Heart left ventricle (tissue), 16 donors: Measurements from ENCODE around the gene SLCO3A1. TPM values are rescaled to one million over a fixed set of nuclear protein-coding genes. Genes with fewer than 3 reads are reported as not detected.

Experiments
- ATAC-seq, 4 donors: fragments of 200-7000 bp; cut with Tn5 transposase; one replicate each; pipeline ENCODE4 v1.9.1; 2020 to 2022; ENCODE audit warnings: moderate library complexity in 4 of 4, mild to moderate bottlenecking in 3 of 4, moderate number of reproducible peaks in 1 of 4
- DNase-seq, 5 donors: peaks; one replicate each; pipeline ENCODE4 v3.0.0-alpha.2; 2020
- H3K27ac ChIP-seq, 12 donors: fragments of 200-600 bp; sonication (generic) in 4 of 12; one replicate each; pipeline versions ENCODE4 v1.5.0 to v1.8.0; 2016 to 2022; ENCODE audit warnings: mild to moderate bottlenecking in 2 of 12
- H3K27me3 ChIP-seq, 9 donors: fragments of 200-600 bp; sonication (generic) in 2 of 9; one replicate each; pipeline versions ENCODE4 v1.5.1 to v1.8.0; 2016 to 2022; ENCODE audit warnings: mild to moderate bottlenecking in 3 of 9
- H3K36me3 ChIP-seq, 9 donors: fragments of 200-600 bp; sonication (generic) in 2 of 9; one replicate each; pipeline versions ENCODE4 v1.5.0 to v1.8.0; 2018 to 2022; ENCODE audit warnings: mild to moderate bottlenecking in 2 of 9
- H3K4me1 ChIP-seq, 12 donors: fragments of 200-600 bp; sonication (generic) in 4 of 12; one replicate each; pipeline versions ENCODE4 v1.5.0 to v1.8.0; 2016 to 2022; ENCODE audit warnings: mild to moderate bottlenecking in 3 of 12
- H3K4me3 ChIP-seq, 12 donors: fragments of 200-600 bp; sonication (generic) in 4 of 12; one replicate each; pipeline versions ENCODE4 v1.5.0 to v1.8.0; 2017 to 2022; ENCODE audit warnings: mild to moderate bottlenecking in 9 of 12, moderate library complexity in 4 of 12
- H3K9me3 ChIP-seq, 12 donors: fragments of 200-600 bp; sonication (generic) in 4 of 12; one replicate each; pipeline versions ENCODE4 v1.5.0 to v1.8.0; 2016 to 2022; ENCODE audit warnings: mild to moderate bottlenecking in 1 of 12
- POLR2A ChIP-seq, 2 donors: fragments of 450-650 bp; IDR thresholded peaks; one replicate each; pipeline ENCODE4 v1.6.1; 2017; ENCODE audit warnings: antibody characterized with exemption in 2 of 2, mild to moderate bottlenecking in 2 of 2, moderate library complexity in 2 of 2
- WGBS, 4 donors: extraction: QIAGEN DNeasy Blood & Tissue Kit in 2 of 4; methylation state at CpG; one replicate each; pipeline versions ENCODE4 v1.1.5 to v1.1.7; 2013 to 2018; 5-methylcytosine and 5-hydroxymethylcytosine counted together
- intact Hi-C, 10 donors: fragments of 100-400 bp; cut with DNase I; formaldehyde crosslinking; loops; one replicate each; pipeline versions ENCODE4 v1.11.1 to v1.14.2; 2022
- polyA plus RNA-seq, 2 donors: library from polyadenylated mRNA; stranded (reverse); fragments of 200-250 nt; gene quantifications; one replicate each; pipeline ENCODE4 v1.2.3, GENCODE V29; 2013
- total RNA-seq, 9 donors: library from RNA; depleted of rRNA in 2 of 9; stranded (reverse); fragments of >200 nt in 2 of 9; fragmentation: NEBNext Ultra II Directional in 3 of 9; extraction: Animal tissue kit (Norgen Biotek cat#: 25700) in 3 of 9; gene quantifications; one replicate each; pipeline versions ENCODE4 v1.1.0 to v1.2.4, GENCODE V29; 2016 to 2023
- TF ChIP-seq, protein P1 (sequence below), 12 donors: fragments of 200-600 bp; sonication (generic) in 4 of 12; IDR thresholded peaks; one replicate each; pipeline versions ENCODE4 v1.5.0 to v1.8.0; 2018 to 2022; ENCODE audit warnings: antibody characterized with exemption in 12 of 12, mild to moderate bottlenecking in 5 of 12
- donor health status: ischemic (EF 13 %, LVEDD 7.1; RV severe dilation, severe dysfunction).
- donor health status: healthy with polysubstance abuse.
- donor health status: DM: no; HTN: yes; CAD: no.
- donor health status: DM: no; HTN: no; CAD: no.
- donor health status: ischemic (EF 25% LVEDD 6.9; RV normal size, moderate dysfunction).
- donor health status: ischemic (EF 25% LVEDD 5.7; RV mildly dilated, moderate dysfunction).
- donor health status: healthy.
- donor health status: DM: yes; HTN: yes; CAD: no.
- donor health status: ischemic (EF 35%, LVEDD 5.7; RV mildly dilated, moderate dysfunction).
- donor health status: nonischemic (EF 11% LVEDD 7.7; RV severe dilation, severe dysfunction).
- donor health status: DM: yes; HTN: yes; CAD: no.
- donor health status: PGD.
- donor health status: ischemic (EF 29% LVEDD 5.4; RV normal size, mild dysfunction).
- donor health status: nonischemic (EF 23%, LVEDD 6.1; RV moderate dilation, normal function).

Gene SLCO3A1
- total and polyA plus RNA-seq, 11 donors: 26.3 to 64.2 (median 50.2) TPM

DNA sequence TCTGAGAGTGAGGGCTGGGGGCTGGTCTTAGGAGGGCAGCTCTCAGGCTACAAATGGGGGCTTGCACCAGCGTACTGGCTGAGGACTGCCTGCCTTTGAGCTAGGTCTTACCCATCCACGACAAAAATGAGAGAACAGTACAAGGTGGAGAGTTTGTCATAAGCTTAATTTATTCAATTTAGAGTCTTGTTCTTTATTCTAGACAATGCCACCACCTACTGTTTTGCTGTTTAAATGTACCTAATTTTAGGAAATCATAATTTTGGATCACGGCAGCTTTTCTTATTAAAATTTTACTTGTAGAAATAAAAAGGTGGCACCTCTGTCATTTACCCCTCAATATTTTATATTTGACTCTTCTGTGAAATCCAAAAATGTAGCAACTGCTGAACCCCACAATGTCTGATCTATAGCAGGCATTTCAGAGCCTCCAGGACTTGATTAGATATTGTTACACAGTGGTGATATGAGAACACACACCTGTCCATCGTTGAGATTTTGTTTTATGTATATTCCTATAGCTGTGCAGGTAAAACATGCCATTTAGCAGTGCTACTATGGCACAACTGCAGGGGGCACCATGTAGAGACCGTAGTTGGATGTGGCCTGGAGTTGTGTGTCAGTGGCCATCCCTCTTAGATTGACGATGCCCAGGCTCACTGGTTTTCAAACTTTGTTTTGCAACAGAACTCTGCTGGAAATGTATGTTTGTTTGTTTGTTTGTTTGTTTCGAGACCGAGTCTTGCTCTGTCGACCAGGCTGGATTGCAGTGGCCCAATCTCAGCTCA, 88.6 kb downstream of the SLCO3A1 start:
- peak overlapping the region in 1 of 12 donors; percentile 36 for H3K4me3 ChIP-seq
- intact Hi-C loops: loop anchor here in 9 of 10 donors (2.0 to 10.0 kb wide), 8 partner anchors 77 to 417 kb away; partner anchors contain the start of gene SLCO3A1 (in 5 of the 9)
- H3K4me1 ChIP-seq: peaks cover 5 to 95% (median 80%) of the 10 kb centered on the region in 12 donors

GRCh38 chr15:91942720-91943394, 89.3 kb downstream of the SLCO3A1 start:
- H3K4me1 ChIP-seq: peaks cover 11 to 98% (median 82%) of the 10 kb centered on the region in 12 donors
- intact Hi-C loops: loop anchor here in 9 of 10 donors (2.0 to 10.0 kb wide), 8 partner anchors 78 to 418 kb away; partner anchors contain the start of gene SLCO3A1 (in 5 of the 9)
- TF ChIP-seq POLR2A (IDR thresholded peaks at IDR 0.05): no peak
- TF ChIP-seq, protein P1, sequence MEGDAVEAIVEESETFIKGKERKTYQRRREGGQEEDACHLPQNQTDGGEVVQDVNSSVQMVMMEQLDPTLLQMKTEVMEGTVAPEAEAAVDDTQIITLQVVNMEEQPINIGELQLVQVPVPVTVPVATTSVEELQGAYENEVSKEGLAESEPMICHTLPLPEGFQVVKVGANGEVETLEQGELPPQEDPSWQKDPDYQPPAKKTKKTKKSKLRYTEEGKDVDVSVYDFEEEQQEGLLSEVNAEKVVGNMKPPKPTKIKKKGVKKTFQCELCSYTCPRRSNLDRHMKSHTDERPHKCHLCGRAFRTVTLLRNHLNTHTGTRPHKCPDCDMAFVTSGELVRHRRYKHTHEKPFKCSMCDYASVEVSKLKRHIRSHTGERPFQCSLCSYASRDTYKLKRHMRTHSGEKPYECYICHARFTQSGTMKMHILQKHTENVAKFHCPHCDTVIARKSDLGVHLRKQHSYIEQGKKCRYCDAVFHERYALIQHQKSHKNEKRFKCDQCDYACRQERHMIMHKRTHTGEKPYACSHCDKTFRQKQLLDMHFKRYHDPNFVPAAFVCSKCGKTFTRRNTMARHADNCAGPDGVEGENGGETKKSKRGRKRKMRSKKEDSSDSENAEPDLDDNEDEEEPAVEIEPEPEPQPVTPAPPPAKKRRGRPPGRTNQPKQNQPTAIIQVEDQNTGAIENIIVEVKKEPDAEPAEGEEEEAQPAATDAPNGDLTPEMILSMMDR (IDR thresholded peaks at IDR 0.05): no peak
- ATAC-seq (peak; percentile 71 to 87 (median 86)), DNase-seq (peak in 4 of 5 donors; percentile 81 to 87 (median 86))
- peak overlapping the region in 8 of 12 donors; percentile 1 to 39 (median 23) for H3K4me3 ChIP-seq
- peak overlapping the region in 11 of 12 donors; percentile 30 to 86 (median 66) for H3K27ac ChIP-seq
- H3K9me3 ChIP-seq: no peaks in the 10 kb centered on the region
- H3K27me3 ChIP-seq: no peaks in the 10 kb centered on the region
- H3K36me3 ChIP-seq: no peaks in the 10 kb centered on the region
- WGBS, 4 donors: 21 to 40% (median 25%) methylated on average over 9 of the region's 9 CpGs

More for the DNA sequence above, 88.6 kb downstream of the SLCO3A1 start:
- Histone ChIP-seq H3K9me3 (no peaks in the 10 kb centered on the region), H3K36me3 (no peaks in the 10 kb centered on the region), H3K27me3 (no peaks in the 10 kb centered on the region), H3K27ac (peak overlapping the region in 10 of 12 donors; percentile 53 to 86 (median 68))
- TF ChIP-seq, protein P1 (IDR thresholded peaks at IDR 0.05): peak in 5 of 12 donors; percentile 11 to 38 (median 25)
- no peak for TF ChIP-seq POLR2A (IDR thresholded peaks at IDR 0.05)
- DNase-seq (no peak), ATAC-seq (no peak)
- WGBS, 4 donors: 75 to 78% (median 77%) methylated on average over 9 of the region's 9 CpGs

- no peaks in the 10 kb centered on the region for H3K9me3 ChIP-seq
- no peak for DNase-seq
- H3K27me3 ChIP-seq: no peaks in the 10 kb centered on the region
- peak in 2 of 4 donors; percentile 8 to 11 for ATAC-seq
- peak overlapping the region in 5 of 12 donors; percentile 15 to 76 (median 29) for H3K27ac ChIP-seq
- TF ChIP-seq, protein P1 (IDR thresholded peaks at IDR 0.05): no peak
- TF ChIP-seq POLR2A (IDR thresholded peaks at IDR 0.05): no peak
- no peak overlapping the region for H3K4me3 ChIP-seq
- peaks cover 18 to 99% (median 89%) of the 10 kb centered on the region in 12 donors for H3K4me1 ChIP-seq
- intact Hi-C loops: loop anchor here in 9 of 10 donors (5.0 to 10.0 kb wide), 7 partner anchors 80 to 420 kb away; partner anchors contain the start of gene SLCO3A1 (in 5 of the 9)
- no peaks in the 10 kb centered on the region for H3K36me3 ChIP-seq
- WGBS, 4 donors: 41 to 54% (median 47%) methylated on average over 6 of the region's 6 CpGs
Observed at GRCh38 chr15:91944331-91944730, 90.8 kb downstream of the SLCO3A1 start.
